GM18526 (cell line): ENCODE results near the gene LMAN1L.

Source experiments
- POLR2A ChIP-seq: IDR thresholded peaks from 3 replicates; pipeline ENCODE4 v1.6.1; 2011; ENCODE audit not compliant: insufficient read length; ENCODE audit errors: extremely low read depth

The LMAN1L gene

DNA sequence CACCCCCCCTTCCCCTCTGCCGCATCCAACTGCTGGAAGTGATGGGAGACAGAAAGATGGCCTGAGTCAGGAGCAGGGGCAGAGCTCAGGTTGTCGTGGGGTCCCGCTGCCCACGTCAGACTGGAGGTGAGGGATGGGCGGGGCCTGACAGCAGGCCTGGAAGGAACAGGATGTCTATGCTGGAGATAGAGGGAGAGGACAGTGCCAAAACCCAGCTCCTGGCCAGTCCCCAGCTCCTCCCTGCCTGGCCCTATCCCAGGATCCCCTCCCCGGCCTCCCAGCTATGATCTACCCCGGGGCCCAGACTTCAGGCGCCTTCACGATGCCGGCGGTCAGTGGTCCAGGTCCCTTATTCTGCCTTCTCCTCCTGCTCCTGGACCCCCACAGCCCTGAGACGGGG lies at the start of gene LMAN1L:
LMAN1L (plus strand) TSS at position 303 of the 400 bp plus-strand sequence; CDS start at position 323, 20 bp downstream.
- TF ChIP-seq POLR2A = no peak

DNA sequence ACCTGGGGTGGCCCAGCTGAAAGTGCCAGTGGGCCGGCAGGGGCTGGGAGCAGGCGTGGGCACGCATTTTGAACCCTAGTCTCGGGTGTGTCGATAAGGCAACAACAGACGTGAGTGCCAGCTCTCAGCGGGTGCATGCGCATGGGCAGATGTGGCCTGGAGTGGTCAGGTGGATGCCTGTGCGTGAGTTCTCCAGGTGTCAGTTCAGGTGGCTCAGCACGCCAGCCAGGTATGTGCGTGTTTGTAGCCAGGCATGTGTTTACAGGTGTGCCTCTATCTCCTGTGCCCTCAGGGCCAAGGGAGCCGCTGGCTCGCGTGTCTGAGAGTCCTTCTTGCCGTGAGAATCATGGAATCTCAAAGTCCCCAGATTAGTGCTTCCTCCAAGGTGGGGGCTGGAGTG lies 49.2 kb upstream of the LMAN1L start:
- no peak for TF ChIP-seq POLR2A

DNA sequence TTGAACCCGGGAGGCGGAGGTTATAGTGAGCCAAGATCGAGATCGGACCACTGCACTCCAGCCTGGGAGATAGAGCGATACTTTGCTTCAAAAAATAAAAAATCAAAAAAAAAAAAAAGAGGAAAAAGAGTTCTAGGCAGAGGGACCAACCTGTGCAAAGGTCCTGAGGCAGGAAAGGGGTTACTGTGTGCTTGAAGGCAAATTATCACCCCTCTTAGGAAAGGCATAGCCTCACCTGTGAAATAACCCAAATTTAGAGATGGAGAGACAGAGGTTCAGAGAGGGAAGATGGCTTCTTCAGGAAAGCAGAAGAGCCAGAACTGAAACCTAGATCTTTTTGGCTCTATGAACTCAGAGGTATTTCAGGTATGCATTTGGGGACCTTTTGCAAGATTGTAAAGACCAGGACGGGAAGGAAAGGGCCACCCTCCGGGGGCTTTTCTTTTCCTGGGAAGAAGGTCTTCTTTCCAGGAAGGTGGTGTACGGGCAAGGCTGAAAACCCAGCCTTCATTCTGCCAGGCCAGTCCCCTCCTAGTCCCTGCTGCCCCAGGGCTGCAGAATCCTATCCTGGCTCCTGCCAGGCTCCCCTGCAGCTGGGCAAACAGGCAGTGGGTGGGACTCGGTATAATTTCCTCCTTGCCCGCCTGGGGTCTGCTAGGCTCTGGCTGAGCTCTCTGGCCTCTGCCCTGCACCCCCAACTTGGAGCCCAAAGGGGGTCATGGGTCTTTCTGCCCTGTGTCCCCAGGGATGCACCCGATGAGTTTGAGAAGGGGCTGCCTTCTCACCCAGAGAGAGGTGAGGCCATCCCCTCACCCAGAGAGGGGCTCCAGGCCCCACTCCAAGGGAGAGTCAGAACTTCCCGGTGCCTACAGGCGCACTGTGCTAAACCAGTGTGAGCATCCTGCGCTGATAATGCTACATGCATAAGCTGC lies 45.2 kb upstream of the LMAN1L start:
- TF ChIP-seq POLR2A = no peak

DNA sequence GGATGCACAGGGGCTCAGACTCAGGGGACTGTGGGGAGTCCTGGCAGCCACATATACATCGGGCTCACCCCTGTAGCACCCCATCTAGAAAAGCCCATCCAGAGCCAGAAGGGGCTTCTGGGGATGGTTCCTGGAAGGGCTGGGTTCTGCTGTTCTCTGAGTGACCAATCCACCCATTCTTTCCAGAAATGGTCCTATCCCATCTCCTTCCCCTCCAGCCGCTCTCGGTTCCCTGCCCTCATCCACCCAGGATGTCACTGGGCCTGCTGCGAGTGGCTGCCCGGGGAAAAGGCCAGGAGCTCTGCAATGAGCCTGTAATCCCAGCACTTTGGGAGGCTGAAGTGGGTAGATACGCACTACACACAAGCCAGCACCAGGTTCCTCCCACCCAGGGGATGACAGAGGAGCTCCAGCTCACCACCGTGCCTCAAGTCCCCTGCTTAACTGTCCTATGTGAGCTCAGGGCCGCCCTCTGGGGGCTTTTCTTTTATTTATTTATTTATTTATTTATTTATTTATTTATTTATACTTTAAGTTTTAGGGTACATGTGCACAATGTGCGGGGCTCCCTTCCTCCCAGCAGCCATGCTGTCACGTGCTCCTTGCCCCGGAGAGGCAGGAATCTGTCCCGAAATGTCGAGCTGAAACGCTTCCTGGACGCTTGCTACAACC lies 44.4 kb upstream of the LMAN1L start:
- TF ChIP-seq POLR2A = no peak

DNA sequence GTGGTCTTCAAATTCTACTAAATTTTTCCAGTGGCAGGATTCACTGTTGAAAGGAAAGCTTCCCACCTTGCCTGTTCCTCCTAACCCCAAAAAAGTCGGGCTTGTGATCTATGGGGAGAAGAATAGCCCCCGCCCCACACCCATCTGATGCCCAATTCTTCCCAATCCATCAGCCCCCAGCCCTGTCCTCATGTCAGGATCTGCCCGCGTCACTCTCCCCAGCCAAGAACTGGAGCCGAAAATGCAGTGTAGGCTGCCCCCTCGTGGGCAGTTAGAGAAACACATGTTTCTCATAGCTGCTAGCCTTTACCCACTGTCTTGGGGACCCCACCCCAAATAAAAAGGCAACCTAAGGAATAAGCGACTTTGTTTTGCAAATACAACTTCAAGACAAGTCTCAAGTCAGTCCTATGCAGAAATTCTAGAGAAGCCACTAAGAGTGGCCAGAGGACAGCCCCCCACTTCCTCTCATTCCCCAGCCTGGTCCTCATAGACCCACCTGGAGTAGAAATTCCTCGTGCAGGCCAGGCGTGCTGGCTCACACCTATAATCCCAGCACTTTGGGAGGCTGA lies 43.8 kb upstream of the LMAN1L start:
- TF ChIP-seq POLR2A = no peak

DNA sequence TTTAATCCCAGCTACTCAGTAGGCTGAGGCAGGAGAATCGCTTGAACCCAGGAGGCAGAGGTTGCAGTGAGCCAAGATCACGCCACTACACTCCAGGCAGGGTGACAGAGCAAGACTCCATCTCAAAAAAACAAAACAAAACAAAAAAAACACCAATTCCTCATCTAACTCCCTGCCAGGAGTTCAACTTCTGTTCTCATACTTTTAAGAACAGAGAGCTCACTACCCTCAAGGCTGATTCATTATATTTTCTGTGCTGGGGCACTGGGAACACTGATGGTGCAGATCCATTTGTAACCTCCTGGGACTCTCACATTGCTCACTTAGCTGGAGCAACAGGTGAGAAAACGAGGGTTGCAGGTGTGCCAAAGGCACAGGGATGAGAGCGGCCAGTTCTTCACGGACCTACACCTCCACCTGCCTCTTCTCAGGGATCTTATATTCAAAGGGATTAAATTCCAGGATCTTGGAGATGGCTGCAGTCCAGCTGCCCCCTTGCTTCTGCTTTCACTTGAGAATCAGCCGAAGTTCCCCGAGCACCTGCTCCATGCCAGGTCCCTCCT lies 43.1 kb upstream of the LMAN1L start:
- no peak for TF ChIP-seq POLR2A

DNA sequence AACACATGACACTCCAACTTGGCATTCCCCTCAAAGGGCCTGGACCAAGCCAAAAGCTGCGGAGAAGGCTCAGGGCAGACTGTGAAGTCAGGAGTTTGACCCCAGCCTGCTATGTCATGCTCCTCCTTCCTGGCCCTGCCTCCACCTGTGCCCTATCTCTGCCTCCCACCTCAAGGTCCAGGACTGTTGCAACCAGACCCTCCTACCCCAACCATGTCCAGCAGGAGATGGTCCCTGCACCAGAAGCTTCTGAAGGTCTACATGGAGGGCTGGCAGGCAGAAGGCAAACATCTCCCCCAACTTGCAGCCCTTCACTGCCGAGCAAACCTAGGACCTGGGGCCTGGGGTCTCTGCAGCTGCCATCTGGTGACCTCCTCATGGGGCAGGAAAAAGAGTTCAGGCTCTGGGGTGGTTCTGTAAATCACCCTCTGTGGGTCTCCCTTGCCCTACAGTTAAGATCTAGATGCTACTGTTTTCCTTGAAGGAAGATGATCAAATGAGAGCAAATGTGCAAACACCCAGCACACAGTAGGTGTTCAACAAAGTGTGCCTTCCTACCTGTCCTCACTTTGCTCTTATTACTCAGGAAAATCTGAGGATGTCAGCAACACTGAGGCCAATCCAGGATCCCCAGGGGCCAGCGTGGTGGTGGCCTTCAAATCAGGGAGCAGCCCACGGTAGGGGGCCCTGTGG lies 42.3 kb upstream of the LMAN1L start:
- TF ChIP-seq POLR2A = no peak

DNA sequence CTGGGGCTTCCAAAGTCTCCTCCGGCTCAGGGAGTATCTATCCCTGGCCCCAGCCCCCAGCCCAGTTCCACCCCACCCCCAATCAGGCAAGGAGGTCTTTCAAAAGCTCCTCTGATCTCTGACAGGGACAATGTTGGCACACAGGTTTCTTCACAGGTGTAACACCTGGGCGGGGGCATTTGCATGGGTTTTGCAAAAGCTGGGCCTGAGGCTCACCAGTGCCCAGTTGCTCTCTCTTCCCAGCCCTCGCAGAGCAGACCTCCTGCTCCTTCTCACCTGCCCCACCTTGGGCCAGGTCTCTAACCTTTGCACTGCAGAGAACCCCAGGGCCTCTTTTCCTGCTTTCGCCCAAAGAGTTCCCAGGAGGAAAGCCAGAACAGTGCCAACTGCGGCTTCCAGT lies 39.3 kb upstream of the LMAN1L start:
- TF ChIP-seq POLR2A = no peak

DNA sequence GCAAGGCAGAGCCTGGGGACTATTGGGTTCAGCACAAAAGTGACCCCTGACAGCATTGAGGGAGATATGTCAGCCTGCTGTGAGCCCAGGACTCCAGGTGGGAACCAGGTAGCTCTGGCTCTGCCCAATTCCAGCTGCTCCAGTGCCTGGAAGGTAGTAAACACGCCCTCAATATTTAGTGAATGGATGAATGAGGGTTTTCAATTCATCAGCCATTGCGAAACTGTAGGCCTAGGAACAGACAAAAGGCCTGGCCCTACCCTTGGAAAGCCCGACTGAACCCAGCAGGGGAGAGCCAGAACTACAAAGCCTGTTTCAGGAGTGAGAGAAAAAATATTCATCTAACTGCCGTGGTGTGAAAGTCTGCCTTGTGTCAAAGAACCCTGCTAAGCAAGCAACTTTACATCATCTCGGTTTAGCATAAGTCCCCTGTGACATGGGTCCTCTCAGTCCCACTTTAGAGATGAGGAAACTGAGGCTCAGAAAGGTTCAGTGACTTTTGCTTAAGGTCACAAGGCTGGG lies 38.8 kb upstream of the LMAN1L start:
- no peak for TF ChIP-seq POLR2A

DNA sequence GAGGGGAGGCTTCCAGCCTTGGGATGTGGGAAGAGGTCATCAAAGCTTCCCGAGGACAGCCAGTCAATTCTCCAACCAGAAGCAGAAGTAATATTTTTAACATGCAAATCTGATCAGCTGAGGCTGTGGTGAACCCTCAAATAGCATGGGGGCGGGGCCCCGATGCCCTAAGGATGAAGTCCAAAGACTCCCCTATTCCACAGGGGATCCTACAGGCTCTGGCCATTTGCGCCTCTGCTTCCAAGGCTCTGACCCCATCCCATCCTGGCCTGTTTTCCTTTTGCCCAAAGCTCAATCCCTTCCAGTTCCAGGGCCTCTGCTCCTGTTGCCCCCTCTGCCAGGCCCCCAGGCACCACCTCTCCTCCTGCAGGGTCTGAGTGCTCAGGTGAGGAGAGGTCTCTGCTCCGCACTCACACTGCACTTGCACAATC lies 37.5 kb upstream of the LMAN1L start:
- no peak for TF ChIP-seq POLR2A

DNA sequence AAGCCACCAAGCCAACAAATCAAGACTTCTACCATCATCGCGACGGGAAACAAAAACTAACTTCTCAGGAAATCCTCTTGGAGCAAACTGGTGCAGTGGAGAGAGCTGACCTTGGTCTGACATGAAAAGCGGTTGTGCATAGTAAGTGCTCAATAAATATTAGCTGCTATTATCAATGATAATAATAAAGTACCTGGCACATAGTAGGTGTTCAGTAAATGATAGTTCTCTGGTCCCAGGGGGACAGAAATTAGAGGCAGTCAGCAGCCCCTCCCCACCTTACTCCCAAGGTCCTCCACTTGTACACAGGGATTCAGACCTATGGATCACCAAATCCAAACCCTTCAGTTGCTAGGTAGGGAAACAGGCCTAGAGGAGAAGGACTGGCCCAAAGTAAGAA lies 36.7 kb upstream of the LMAN1L start:
- TF ChIP-seq POLR2A = no peak

DNA sequence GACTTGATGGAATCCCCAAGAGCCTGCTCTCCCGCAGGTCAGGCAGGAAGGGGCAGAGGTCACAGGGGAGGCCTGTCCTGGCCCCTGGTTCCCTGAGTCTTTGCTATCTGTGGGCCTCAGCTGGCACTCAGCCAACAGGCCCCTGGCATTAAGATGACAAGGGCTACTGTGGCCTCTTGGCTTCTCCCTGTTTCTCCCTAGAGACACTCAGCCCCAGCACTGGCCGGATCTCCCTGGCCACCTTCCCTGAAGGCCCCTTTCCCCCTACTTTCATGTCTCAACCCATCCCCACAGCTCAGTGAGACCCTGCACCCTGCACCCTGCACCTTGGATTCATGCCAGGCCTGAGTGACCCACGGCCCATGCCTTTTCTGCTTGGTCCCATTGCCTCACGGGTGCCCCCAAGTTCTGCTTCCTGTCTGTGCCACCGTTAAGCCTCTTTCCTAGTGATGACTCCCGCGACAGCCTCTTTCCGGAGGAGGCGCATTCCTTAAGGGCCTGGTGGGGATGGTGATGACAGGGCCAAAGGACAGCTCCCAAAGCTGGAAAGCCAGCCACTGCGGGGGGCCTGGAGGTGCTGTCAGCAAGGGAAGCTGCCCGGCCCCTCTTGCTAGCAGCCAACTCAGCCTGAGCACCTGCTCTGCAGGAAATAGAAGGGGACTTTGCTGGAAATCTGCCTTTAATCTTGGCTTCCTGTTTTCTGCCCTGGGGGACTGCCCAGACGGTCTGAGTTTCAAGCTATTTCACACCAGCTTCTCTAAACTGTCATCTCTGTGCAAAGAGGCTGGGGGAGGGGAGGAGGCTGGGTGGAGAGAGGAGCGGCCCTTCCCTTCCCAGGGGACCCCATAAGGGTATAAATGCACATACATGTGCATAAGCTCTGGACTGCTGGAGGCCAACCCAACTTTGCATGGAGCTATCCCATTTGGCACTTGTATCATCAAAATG lies 35.5 kb upstream of the LMAN1L start:
- TF ChIP-seq POLR2A = peak; percentile 36

DNA sequence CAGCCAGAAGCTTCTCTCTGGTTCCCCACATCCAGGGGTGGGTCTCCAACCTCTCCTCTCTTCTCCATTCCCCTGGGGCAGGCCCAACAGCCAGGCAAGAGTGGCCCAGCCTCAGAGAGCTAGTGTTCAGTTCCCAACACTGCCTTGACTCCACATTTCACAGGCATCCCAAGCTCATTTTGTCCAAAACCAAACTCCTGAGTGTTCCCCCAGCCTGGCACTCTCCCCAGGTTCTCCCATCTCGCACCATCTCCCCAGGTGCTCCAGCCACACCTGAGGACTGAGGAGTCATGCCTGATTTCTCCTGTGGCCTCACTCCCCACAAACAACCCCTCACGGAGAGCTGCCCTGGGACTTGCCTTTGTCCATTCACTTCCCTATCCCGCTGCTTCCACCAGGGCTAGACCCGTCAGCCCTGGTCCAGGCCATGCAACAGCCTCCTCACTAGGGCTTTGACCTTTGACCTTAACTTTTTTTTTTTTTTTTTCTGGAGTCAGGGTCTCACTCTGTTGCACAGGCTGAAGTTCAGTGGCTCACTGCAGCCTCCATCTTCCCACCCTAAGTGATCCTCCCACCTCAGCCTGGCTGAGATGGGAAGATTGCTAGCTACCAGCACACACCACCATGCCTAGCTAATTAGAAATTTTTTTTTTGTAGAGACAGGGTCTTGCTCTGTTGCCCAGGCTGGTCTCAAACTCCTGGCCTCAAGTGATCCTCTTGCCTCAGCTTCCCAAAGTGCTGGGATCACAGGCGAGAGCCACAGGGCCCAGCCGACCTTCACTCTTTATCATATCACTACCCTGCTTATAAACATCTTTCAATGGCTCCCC lies 34.7 kb upstream of the LMAN1L start:
- TF ChIP-seq POLR2A = no peak
